HFFc6 (cell line): Measurements from ENCODE around the gene NETO2. TPM values are rescaled to one million over a fixed set of nuclear protein-coding genes. Genes with fewer than 3 reads are reported as not detected.
"Not testable (repeated sequence)": the region's sequence is repeated elsewhere in the genome, so short reads cannot be mapped to it uniquely, and the experiment has no call there.

Experiments used
- DNase-seq: peaks from one replicate; pipeline ENCODE4 v3.0.0-alpha.2; 2018
- H3K27ac Mint-ChIP-seq: 2 replicates; pipeline ENCODE4 v1.8.0; 2020; ENCODE audit warnings: mild to moderate bottlenecking, mixed read lengths
- H3K27me3 Mint-ChIP-seq: 2 replicates; pipeline ENCODE4 v1.8.0; 2021; ENCODE audit warnings: mild to moderate bottlenecking, moderate library complexity, mixed read lengths; ENCODE audit not compliant: insufficient read depth
- H3K36me3 Mint-ChIP-seq: 2 replicates; pipeline ENCODE4 v1.8.0; 2021; ENCODE audit warnings: low read depth, mixed read lengths
- H3K4me1 Mint-ChIP-seq: 2 replicates; pipeline ENCODE4 v1.8.0; 2020; ENCODE audit warnings: low read depth, mixed read lengths
- H3K4me3 Mint-ChIP-seq: 2 replicates; pipeline ENCODE4 v1.8.0; 2020; ENCODE audit warnings: mild to moderate bottlenecking, moderate library complexity, mixed read lengths
- H3K9me3 Mint-ChIP-seq: 2 replicates; pipeline ENCODE4 v1.8.0; 2020; ENCODE audit warnings: mild to moderate bottlenecking, mixed read lengths
- CTCF ChIP-seq: fragments of 200-600 bp; sonication (generic); IDR thresholded peaks from 2 replicates; pipeline ENCODE4 v1.5.0; 2021; ENCODE audit warnings: antibody characterized with exemption, mild to moderate bottlenecking
- total RNA-seq, 6 experiments: library from RNA; stranded (reverse); fragmentation: NEBNext Ultra II Directional; extraction: Animal tissue kit (Norgen Biotek cat#: 25700); gene quantifications; 2 replicates in 1 of 6; 3 replicates in 5 of 6; pipeline ENCODE4 v1.2.3, GENCODE V29; 2021

Gene NETO2
- total RNA-seq, 6 experiments from 2014 or later, result 11.7 to 24.0 (median 19.4) TPM

GRCh38 chr16:47140686-47141085 lies 3.1 kb downstream of the NETO2 start:
- H3K9me3 Mint-ChIP-seq, result no peaks in the 10 kb centered on the region
- TF ChIP-seq CTCF, result no peak
- H3K27me3 Mint-ChIP-seq, result peaks cover 3% of the 10 kb centered on the region; the same call in 1 of the 2 replicates
- H3K4me1 Mint-ChIP-seq, result peaks cover 47% of the 10 kb centered on the region
- no peak overlapping the region for H3K4me3 Mint-ChIP-seq
- no peaks in the 10 kb centered on the region; the same call in 1 of the 2 replicates for H3K36me3 Mint-ChIP-seq
- DNase-seq, result no peak
- H3K27ac Mint-ChIP-seq, result no peak overlapping the region

- Mint-ChIP-seq H3K4me1 (peaks cover 47% of the 10 kb centered on the region), H3K4me3 (no peak overlapping the region), H3K9me3 (no peaks in the 10 kb centered on the region), H3K27me3 (no peaks in the 10 kb centered on the region; the same call in 1 of the 2 replicates), H3K36me3 (no peaks in the 10 kb centered on the region; the same call in 1 of the 2 replicates), H3K27ac (no peak overlapping the region)
- TF ChIP-seq CTCF, result no peak
- DNase-seq, result no peak
These were observed 4.1 kb downstream of the NETO2 start for GRCh38 chr16:47139561-47140185.

- not testable (repeated sequence) for H3K27me3 Mint-ChIP-seq, DNase-seq, H3K9me3 Mint-ChIP-seq, H3K36me3 Mint-ChIP-seq, H3K4me3 Mint-ChIP-seq, H3K27ac Mint-ChIP-seq
- peaks cover 47% of the 10 kb centered on the region for H3K4me1 Mint-ChIP-seq
These were observed 5.8 kb downstream of the NETO2 start for GRCh38 chr16:47137925-47138324.

- DNase-seq, result no peak
- TF ChIP-seq CTCF, result no peak
- Mint-ChIP-seq H3K4me1 (peaks cover 35% of the 10 kb centered on the region), H3K4me3 (no peak overlapping the region), H3K27ac (no peak overlapping the region), H3K9me3 (no peaks in the 10 kb centered on the region), H3K36me3 (no peaks in the 10 kb centered on the region; the same call in 1 of the 2 replicates), H3K27me3 (no peaks in the 10 kb centered on the region; the same call in 1 of the 2 replicates)
These were observed 7.5 kb downstream of the NETO2 start for GRCh38 chr16:47136099-47136842.

GRCh38 chr16:47134550-47134949 lies 9.2 kb downstream of the NETO2 start:
- DNase-seq, result no peak
- Mint-ChIP-seq H3K4me1 (peaks cover 35% of the 10 kb centered on the region), H3K27ac (no peak overlapping the region), H3K4me3 (no peak overlapping the region), H3K27me3 (no peaks in the 10 kb centered on the region; the same call in 1 of the 2 replicates), H3K36me3 (peaks cover 4% of the 10 kb centered on the region), H3K9me3 (no peaks in the 10 kb centered on the region)
- no peak for TF ChIP-seq CTCF

- Mint-ChIP-seq H3K4me3 (no peak overlapping the region), H3K36me3 (peaks cover 4% of the 10 kb centered on the region; the same call in 1 of the 2 replicates), H3K4me1 (peaks cover 15% of the 10 kb centered on the region; the same call in 1 of the 2 replicates), H3K27ac (no peak overlapping the region), H3K27me3 (no peaks in the 10 kb centered on the region; the same call in 1 of the 2 replicates), H3K9me3 (no peaks in the 10 kb centered on the region)
- TF ChIP-seq CTCF, result no peak
- no peak for DNase-seq
These were observed 11.4 kb downstream of the NETO2 start for GRCh38 chr16:47132308-47132707.
